ENCODE measurements around the gene SCAMP4.

DNA sequence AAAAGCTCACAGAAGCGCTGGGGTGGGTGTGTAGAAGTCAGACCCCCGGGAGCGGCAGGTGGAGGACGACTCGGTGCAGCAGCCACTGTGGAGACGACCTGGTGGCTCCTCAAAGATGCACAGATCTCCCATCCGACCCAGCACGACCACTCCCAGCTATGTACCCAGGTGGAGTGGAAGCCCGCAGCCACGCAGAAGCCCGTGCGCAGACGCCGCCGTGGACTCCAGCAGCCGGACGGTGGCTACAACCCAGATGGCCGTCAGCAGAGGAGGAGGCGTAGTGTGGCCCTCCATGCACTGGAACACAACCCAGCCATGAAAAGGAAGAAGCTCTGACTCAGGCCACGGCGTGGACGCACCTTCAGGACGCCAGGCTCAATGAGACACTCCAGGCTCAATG is 57.5 kb downstream of the SCAMP4 start:
- TF ChIP-seq POLR2A (IDR thresholded peaks at IDR 0.05) (no peak), CTCF (IDR thresholded peaks at IDR 0.05) (no peak)
